ENCODE results near the gene FTL.
A peak's percentile ranks its signal among the peaks of the same experiment; 100 is the strongest.

Gene FTL

DNA sequence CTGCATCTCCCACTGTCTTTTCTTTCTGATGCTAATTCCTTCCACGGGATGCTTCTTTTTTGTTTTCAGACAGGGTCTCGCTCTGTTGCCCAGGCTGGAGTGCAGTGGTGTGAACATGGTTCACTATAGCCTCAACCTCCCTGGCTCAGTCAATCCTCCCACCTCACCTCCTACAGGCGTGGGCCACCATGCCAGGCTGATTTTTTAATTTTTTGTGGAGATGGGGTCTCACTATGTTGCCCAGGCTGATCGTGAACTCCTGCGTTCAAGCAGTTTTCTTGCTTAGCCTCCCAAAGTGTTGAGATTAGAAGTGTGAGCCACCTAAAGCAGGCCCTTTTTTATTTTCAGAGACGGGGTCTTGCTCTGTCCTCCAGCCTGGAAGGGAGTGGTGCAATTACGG lies 23.2 kb downstream of the FTL start:
- POLR2A ChIA-PET (ENCODE audit: low non-redundant PET), result no interaction called here
- CTCF ChIA-PET, result interaction anchor here (0.6 to 1.9 kb wide), 3 partner anchors 9 to 200 kb away, joined by 4 to 6 read pairs (median 4); no protein-coding TSS in a partner anchor
- peak overlapping the region; percentile 31; the same call in 1 of the 2 replicates for H3K27ac ChIP-seq
- DNase-seq (ENCODE audit: low spot score), result no peak
- TF ChIP-seq, protein P1, sequence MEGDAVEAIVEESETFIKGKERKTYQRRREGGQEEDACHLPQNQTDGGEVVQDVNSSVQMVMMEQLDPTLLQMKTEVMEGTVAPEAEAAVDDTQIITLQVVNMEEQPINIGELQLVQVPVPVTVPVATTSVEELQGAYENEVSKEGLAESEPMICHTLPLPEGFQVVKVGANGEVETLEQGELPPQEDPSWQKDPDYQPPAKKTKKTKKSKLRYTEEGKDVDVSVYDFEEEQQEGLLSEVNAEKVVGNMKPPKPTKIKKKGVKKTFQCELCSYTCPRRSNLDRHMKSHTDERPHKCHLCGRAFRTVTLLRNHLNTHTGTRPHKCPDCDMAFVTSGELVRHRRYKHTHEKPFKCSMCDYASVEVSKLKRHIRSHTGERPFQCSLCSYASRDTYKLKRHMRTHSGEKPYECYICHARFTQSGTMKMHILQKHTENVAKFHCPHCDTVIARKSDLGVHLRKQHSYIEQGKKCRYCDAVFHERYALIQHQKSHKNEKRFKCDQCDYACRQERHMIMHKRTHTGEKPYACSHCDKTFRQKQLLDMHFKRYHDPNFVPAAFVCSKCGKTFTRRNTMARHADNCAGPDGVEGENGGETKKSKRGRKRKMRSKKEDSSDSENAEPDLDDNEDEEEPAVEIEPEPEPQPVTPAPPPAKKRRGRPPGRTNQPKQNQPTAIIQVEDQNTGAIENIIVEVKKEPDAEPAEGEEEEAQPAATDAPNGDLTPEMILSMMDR (conservative IDR thresholded peaks at IDR 0.05; ENCODE audit: low read depth), result no peak

DNA sequence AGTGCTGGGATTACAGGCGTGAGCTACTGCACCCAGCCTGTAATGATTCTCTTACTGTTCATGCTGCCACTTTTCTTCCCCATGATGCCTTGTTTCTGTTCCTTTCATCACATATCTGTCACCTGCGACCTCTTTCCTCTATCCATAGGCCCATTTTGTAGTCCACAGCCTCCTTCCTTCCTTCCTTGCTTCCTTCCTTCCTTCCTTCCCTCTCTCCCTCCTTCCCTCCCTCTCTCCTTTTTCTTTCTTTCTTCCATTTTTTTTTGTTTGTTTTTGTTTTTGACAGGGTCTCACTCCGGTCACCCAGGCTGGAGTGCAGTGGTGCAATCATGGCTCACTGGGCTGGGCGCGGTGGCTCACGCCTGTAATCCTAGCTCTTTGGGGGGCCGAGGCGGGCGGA lies 23.8 kb downstream of the FTL start:
- H3K27ac ChIP-seq, result peak overlapping the region; percentile 31; the same call in 1 of the 2 replicates
- POLR2A ChIA-PET (ENCODE audit: low non-redundant PET), result no interaction called here
- TF ChIP-seq, protein P1 (conservative IDR thresholded peaks at IDR 0.05; ENCODE audit: low read depth), result no peak
- no peak for DNase-seq (ENCODE audit: low spot score)
- CTCF ChIA-PET, result interaction anchor here (0.6 kb wide), 2 partner anchors 20 to 25 kb away, joined by 3 to 4 read pairs; no protein-coding TSS in a partner anchor

DNA sequence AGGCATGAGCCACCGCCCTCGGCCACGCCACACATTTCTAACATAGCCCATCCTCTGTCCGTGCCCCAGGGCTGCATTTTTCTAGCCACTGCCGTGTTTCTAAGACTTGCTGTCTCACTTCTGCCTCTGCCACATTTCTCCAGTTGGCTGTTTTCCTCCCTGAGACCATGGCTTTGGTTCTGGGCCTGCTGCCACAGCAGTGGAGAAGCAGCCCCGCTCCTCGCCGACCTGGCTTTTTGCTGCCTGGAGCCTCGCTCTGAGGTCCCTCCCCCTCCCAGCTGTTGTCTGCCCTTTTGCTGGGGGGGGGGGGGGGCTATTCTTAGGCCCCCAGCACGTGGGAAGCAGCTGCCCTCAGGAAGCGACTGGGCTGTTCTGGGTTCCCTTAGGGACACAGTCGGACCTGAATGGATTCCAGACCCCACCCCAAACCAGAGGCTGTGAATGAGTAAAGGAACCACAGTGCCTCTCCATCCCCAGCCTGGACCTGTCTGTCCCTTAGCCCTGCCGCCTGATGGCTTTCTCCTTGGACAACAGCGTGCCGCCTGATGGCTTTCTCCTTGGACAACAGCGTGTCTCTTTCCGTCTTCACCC lies 24.7 kb downstream of the FTL start:
- CTCF ChIA-PET, result no interaction called here
- no peak for DNase-seq (ENCODE audit: low spot score)
- H3K27ac ChIP-seq, result peak overlapping the region; percentile 31
- TF ChIP-seq, protein P1 (conservative IDR thresholded peaks at IDR 0.05; ENCODE audit: low read depth), result no peak
- POLR2A ChIA-PET (ENCODE audit: low non-redundant PET), result no interaction called here

DNA sequence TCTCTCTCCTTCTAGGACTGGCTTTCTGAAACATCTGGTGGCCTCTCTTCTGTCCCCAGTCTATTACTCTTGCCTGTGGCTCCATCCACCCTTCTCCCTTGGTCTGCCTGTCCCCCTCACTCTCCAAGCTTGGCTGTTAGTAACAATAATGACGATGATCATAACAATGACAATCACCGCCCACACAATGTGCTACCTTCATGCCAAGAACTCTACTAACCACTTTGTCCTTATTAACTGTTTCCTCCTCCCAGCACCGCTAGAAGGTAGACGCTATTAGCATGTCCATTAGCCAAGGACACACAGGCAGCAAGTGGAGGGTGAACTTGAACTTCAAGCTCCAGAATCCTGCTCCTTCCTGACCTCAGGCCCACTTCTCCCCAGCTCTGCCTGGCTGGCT lies 25.3 kb downstream of the FTL start:
- TF ChIP-seq, protein P1 (conservative IDR thresholded peaks at IDR 0.05; ENCODE audit: low read depth), result no peak
- DNase-seq (ENCODE audit: low spot score), result no peak
- ChIA-PET CTCF (no interaction called here), POLR2A (ENCODE audit: low non-redundant PET) (no interaction called here)
- H3K27ac ChIP-seq, result peak overlapping the region; percentile 91

DNA sequence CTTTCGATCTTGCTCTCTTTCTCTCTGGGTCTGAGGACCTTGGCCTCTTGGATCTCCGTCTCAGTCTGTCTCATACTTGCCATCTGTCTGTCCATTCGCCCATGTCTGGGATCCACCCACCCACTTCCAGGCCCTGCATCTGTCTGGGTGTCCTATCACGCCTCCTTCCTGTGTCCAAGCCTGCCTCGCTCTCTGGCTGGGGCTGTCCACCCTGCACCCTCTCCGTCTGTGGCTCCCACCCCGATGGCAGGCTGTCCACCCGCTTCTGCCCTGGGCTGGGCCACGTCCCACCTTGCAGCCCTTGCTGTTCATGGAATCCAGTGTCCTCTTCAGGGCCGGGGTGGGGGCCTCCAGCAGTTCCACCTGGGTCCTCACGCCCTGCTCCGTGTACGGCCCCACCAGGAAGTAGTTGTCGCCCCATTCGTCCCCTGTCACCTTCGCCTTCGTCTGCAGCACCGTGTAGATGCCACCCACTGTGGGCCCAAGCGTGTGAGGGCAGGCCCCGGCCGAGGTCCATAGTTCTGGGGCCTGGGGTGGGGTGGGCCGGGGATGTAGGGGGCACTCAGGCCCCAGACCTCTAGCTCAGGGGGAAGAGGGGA lies 26.0 kb downstream of the FTL start:
- H3K27ac ChIP-seq, result peak overlapping the region; percentile 91
- ChIA-PET CTCF (no interaction called here), POLR2A (ENCODE audit: low non-redundant PET) (no interaction called here)
- DNase-seq (ENCODE audit: low spot score), result no peak
- TF ChIP-seq, protein P1 (conservative IDR thresholded peaks at IDR 0.05; ENCODE audit: low read depth), result no peak

DNA sequence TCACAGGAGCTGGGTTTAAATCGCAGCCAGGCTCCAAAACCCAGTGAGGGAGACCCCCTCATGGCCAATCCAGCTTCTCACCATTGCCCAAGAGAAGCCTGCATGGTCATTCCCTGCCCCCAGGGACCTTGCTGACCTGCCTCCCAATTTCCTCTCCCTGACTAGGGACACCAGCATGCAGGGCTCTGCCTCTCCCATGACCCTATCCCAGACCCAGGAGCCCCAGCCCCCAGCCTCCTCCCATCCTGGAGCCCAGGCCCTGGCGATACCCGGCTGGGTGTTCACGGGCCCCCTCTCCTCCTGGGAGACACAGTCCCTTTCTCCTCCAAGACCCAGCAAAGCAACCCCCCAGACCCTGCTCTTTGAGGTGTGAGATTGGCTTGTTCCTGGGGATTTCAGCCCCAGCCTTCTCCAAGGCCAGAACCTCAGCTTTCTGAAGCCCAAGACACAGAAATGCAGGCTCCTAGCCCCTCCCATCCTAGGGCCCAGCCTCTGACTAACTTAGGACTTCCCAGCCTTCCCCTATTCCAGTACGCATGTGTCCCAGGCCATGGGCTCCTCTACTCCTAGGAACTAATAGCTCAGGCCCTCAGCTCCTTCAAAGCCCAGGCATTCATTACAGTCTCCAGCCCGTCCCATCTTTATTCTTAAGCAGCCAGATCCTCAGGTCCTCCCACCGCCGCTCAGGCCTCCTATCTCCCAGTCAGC lies 26.9 kb downstream of the FTL start:
- CTCF ChIA-PET, result interaction anchor here (0.5 to 1.9 kb wide), 4 partner anchors 12 to 452 kb away, joined by 3 to 11 read pairs (median 4); no protein-coding TSS in a partner anchor
- TF ChIP-seq, protein P1 (conservative IDR thresholded peaks at IDR 0.05; ENCODE audit: low read depth), result no peak
- H3K27ac ChIP-seq, result peak overlapping the region; percentile 91
- peak; percentile 82 for DNase-seq (ENCODE audit: low spot score)
- POLR2A ChIA-PET (ENCODE audit: low non-redundant PET), result interaction anchor here (1.0 to 1.1 kb wide), 2 partner anchors 14 to 26 kb away, joined by 3 read pairs; no protein-coding TSS in a partner anchor
